ENCODE data around the gene NCAM1.

Gene NCAM1

DNA sequence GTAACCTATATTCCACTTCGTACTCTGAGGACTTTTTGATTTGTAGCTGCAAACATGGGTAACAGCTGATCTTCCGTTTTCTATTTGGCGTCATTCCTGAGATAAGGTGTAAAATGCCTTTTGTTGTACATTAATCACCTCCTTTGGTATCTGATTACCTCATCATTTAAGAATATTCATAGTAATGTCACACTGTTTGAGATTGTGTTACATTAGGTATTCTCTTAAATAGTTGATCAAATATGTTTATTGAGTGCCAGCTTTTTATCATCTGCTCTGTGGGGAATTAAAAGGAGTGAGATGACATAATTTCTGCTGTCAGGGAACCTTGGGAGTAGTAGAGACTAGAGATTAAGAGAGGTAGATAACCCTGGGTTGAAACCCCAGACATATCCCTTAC is 5.9 kb downstream of the NCAM1 start (continued):
- TF ChIP-seq ZBTB48 (tag by site-specific recombination; IDR thresholded peaks at IDR 0.05) (peak; percentile 59), ZNF48 (tag by site-specific recombination; IDR thresholded peaks at IDR 0.05) (no peak), ZNF24 (tag by site-specific recombination; IDR thresholded peaks at IDR 0.05) (peak; percentile 56; the same call in 1 of the 2 replicates), ZNF391 (tag by site-specific recombination; IDR thresholded peaks at IDR 0.05; ENCODE audit: borderline replicate concordance, low read depth) (no peak), ZFP37 (tag by site-specific recombination; IDR thresholded peaks at IDR 0.05) (0 out of 2 replicates have a peak, but pooled peaks have one; percentile 69), ZNF623 (tag by site-specific recombination; IDR thresholded peaks at IDR 0.05) (0 out of 2 replicates have a peak, but pooled peaks have one; percentile 13), KLF8 (tag by site-specific recombination; IDR thresholded peaks at IDR 0.05) (peak; percentile 68), BCL11A (tag by site-specific recombination; IDR thresholded peaks at IDR 0.05; ENCODE audit: low read depth) (peak; percentile 68; the same call in 1 of the 2 replicates), ZXDB (tag by site-specific recombination; IDR thresholded peaks at IDR 0.05) (peak; percentile 72)
- TF ChIP-seq, protein P1, sequence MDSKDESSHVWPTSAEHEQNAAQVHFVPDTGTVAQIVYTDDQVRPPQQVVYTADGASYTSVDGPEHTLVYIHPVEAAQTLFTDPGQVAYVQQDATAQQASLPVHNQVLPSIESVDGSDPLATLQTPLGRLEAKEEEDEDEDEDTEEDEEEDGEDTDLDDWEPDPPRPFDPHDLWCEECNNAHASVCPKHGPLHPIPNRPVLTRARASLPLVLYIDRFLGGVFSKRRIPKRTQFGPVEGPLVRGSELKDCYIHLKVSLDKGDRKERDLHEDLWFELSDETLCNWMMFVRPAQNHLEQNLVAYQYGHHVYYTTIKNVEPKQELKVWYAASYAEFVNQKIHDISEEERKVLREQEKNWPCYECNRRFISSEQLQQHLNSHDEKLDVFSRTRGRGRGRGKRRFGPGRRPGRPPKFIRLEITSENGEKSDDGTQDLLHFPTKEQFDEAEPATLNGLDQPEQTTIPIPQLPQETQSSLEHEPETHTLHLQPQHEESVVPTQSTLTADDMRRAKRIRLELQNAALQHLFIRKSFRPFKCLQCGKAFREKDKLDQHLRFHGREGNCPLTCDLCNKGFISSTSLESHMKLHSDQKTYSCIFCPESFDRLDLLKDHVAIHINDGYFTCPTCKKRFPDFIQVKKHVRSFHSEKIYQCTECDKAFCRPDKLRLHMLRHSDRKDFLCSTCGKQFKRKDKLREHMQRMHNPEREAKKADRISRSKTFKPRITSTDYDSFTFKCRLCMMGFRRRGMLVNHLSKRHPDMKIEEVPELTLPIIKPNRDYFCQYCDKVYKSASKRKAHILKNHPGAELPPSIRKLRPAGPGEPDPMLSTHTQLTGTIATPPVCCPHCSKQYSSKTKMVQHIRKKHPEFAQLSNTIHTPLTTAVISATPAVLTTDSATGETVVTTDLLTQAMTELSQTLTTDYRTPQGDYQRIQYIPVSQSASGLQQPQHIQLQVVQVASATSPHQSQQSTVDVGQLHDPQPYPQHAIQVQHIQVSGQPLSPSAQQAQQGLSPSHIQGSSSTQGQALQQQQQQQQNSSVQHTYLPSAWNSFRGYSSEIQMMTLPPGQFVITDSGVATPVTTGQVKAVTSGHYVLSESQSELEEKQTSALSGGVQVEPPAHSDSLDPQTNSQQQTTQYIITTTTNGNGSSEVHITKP (tag by site-specific recombination; IDR thresholded peaks at IDR 0.05), result 0 out of 2 replicates have a peak, but pooled peaks have one; percentile 34

DNA sequence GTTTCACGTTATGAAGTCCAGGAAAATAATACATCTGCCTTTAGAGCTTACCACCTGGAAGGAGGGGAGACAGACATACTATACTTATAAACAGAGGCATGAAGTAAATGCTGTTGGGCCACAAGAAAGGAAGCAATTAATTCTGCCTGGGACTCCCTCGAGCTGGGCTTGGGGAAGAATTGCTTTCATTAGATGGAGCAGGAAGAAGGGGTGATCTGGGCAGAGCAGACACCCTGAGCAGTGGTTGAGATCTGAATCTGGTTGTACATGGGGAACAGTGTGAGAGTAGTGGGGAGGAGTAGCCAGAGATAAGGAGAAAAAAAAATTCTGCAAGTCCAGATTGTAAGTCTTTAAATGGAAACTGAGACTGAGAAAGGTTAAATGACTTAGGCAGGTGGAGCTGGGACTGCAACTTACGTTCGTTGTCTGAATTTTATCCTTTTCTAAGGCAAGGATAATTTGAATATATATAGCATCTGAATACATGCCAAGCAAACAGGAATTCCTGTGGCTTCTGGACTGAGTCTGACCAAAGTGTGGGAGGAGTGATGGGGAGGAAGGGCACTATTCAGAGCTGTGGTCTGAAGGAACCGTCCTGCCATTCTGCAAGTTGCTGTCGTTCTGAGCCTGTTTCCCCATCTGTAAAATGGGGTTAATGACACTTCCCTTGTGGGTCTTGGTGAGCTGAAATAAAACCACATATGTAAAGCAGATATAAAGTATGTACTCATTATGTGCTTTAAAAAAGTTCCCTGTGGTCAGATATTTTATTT is 7.9 kb downstream of the NCAM1 start:
- TF ChIP-seq IKZF3 (tag by site-specific recombination; IDR thresholded peaks at IDR 0.05), result no peak
- TF ChIP-seq ZNF132 (tag by site-specific recombination; IDR thresholded peaks at IDR 0.05; ENCODE audit: borderline replicate concordance), result no peak
- TF ChIP-seq, protein P1 (tag by site-specific recombination; IDR thresholded peaks at IDR 0.05), result peak; percentile 99
- TF ChIP-seq ZNF791 (tag by site-specific recombination; IDR thresholded peaks at IDR 0.05), result no peak
- peak; percentile 27; the same call in 1 of the 2 replicates for TF ChIP-seq WT1 (tag by site-specific recombination; IDR thresholded peaks at IDR 0.05)
- TF ChIP-seq ZNF354C (tag by site-specific recombination; IDR thresholded peaks at IDR 0.05; ENCODE audit: borderline replicate concordance, low read depth), result no peak
- TF ChIP-seq ZBTB17 (tag by site-specific recombination; IDR thresholded peaks at IDR 0.05), result 0 out of 2 replicates have a peak, but pooled peaks have one; percentile 13
- TF ChIP-seq ZFHX2 (tag by site-specific recombination; conservative IDR thresholded peaks at IDR 0.05), result 0 out of 2 replicates have a peak, but pooled peaks have one; percentile 26
- TF ChIP-seq EGR2 (tag by site-specific recombination; IDR thresholded peaks at IDR 0.05; ENCODE audit: low read depth), result no peak
- POLR2A ChIA-PET, result interaction anchor here (1.4 kb wide), 1 partner anchor 305 kb away, joined by 3 read pairs; no protein-coding TSS in a partner anchor
- H3K27ac ChIP-seq (ENCODE audit: extremely low read depth, low read depth, low read length), result no peak overlapping the region
- H3K9me3 ChIP-seq (ENCODE audit: control insufficient read depth, insufficient read depth, low read depth, low read length), result no peaks in the 10 kb centered on the region
- CTCF ChIA-PET, result interaction anchor here (1.0 to 1.5 kb wide), 3 partner anchors 11 to 146 kb away, joined by 3 to 5 read pairs (median 4); no protein-coding TSS in a partner anchor
- H3K36me3 ChIP-seq (ENCODE audit: control insufficient read depth in 2 of 2, insufficient read depth in 1 of 2, low read length in 2 of 2), result no peaks in the 10 kb centered on the region
- no peak overlapping the region for H3K4me3 ChIP-seq (ENCODE audit: low read depth, low read length)
- H3K4me1 ChIP-seq (ENCODE audit: control insufficient read depth, insufficient read depth, low read length), result peaks cover 19% of the 10 kb centered on the region

All from HEK293 (cell line).